IMR-90 (cell line): ENCODE measurements around the gene LOXL3. TPM values are rescaled to one million over a fixed set of nuclear protein-coding genes. Genes with fewer than 3 reads are reported as not detected.

Source experiments
- ATAC-seq: fragments of 200-7000 bp; cut with Tn5 transposase; 2 replicates; pipeline ENCODE4 v1.9.1; 2020; ENCODE audit warnings: low read depth, mild to moderate bottlenecking, moderate library complexity
- BruUV-seq: library from RNA; stranded (reverse); fragments of 400-500 nt; replicated peaks from 2 replicates; lab custom pipeline; 2021; lab: Mats Ljungman, UMichigan
- CTCF ChIA-PET: fragments of 300-600 bp; formaldehyde crosslinking; extraction: SDS; loops from one replicate; lab custom pipeline; 2021; ENCODE audit warnings: antibody characterized with exemption; lab: Yijun Ruan, JAX
- POLR2A ChIA-PET: fragments of 300-600 bp; sonication (Branson Sonifier 250); formaldehyde crosslinking; loops from one replicate; lab custom pipeline; 2022; ENCODE audit warnings: antibody characterized with exemption; ENCODE audit not compliant: unreplicated experiment; lab: Charles Lee
- DNase-seq: peaks from one replicate; pipeline ENCODE4 v3.0.0; 2013
- H2AFZ ChIP-seq: replicated peaks from 2 replicates; pipeline ENCODE3; 2013; ENCODE audit warnings: low read length, mild to moderate bottlenecking; ENCODE audit not compliant: poor library complexity
- H2AK5ac ChIP-seq: 2 replicates; pipeline ENCODE4 v1.6.1; 2013; ENCODE audit warnings: low read depth, low read length, inconsistent platforms
- H2AK9ac ChIP-seq: replicated peaks from 2 replicates; pipeline ENCODE3; 2013; ENCODE audit warnings: mild to moderate bottlenecking, low read depth, low read length, moderate library complexity; ENCODE audit not compliant: poor library complexity
- H2BK120ac ChIP-seq: 2 replicates; pipeline ENCODE4 v1.6.1; 2013; ENCODE audit warnings: low read depth, low read length, inconsistent platforms
- H2BK15ac ChIP-seq: 3 replicates; pipeline ENCODE4 v1.6.1; 2013; ENCODE audit warnings: low read depth, low read length, inconsistent platforms
- H2BK20ac ChIP-seq: 2 replicates; pipeline ENCODE4 v1.6.1; 2013; ENCODE audit warnings: low read depth, mild to moderate bottlenecking, inconsistent platforms, low read length, moderate library complexity
- H2BK5ac ChIP-seq: 2 replicates; pipeline ENCODE4 v1.6.1; 2013; ENCODE audit warnings: mild to moderate bottlenecking, low read depth, low read length, inconsistent platforms; ENCODE audit not compliant: poor library complexity, severe bottlenecking
- H3K14ac ChIP-seq: replicated peaks from 2 replicates; pipeline ENCODE4 v1.6.1; 2013; ENCODE audit warnings: low read depth, low read length, inconsistent platforms
- H3K18ac ChIP-seq: 2 replicates; pipeline ENCODE4 v1.6.1; 2013; ENCODE audit warnings: low read depth, low read length, control low read depth
- H3K23ac ChIP-seq: 2 replicates; pipeline ENCODE4 v1.6.1; 2013; ENCODE audit warnings: low read depth, low read length, inconsistent platforms
- H3K27ac ChIP-seq: 2 replicates; pipeline ENCODE4 v1.5.1; 2013; ENCODE audit warnings: mild to moderate bottlenecking, control low read depth, low read length; ENCODE audit not compliant: insufficient read depth
- H3K27me3 ChIP-seq: 2 replicates; pipeline ENCODE4 v1.6.1; 2013; ENCODE audit warnings: low read length; ENCODE audit not compliant: control insufficient read depth, insufficient read depth
- H3K36me3 ChIP-seq: 2 replicates; pipeline ENCODE4 v1.6.1; 2013; ENCODE audit warnings: low read length, mixed read lengths; ENCODE audit not compliant: control insufficient read depth, insufficient read depth
- H3K4ac ChIP-seq: 2 replicates; pipeline ENCODE4 v1.6.1; 2013; ENCODE audit warnings: low read depth, low read length, inconsistent platforms
- H3K4me1 ChIP-seq: 2 replicates; pipeline ENCODE4 v1.6.1; 2013; ENCODE audit warnings: low read length, mixed read lengths; ENCODE audit not compliant: control insufficient read depth, insufficient read depth
- H3K4me2 ChIP-seq: 2 replicates; pipeline ENCODE4 v1.6.1; 2013; ENCODE audit warnings: low read depth, mild to moderate bottlenecking, control low read depth, low read length, moderate library complexity
- H3K4me3 ChIP-seq: 2 replicates; pipeline ENCODE4 v1.5.1; 2013; ENCODE audit warnings: low read depth, mild to moderate bottlenecking, control low read depth, low read length, moderate library complexity; ENCODE audit not compliant: insufficient read depth
- H3K56ac ChIP-seq: 2 replicates; pipeline ENCODE4 v1.6.1; 2013; ENCODE audit warnings: low read length, inconsistent platforms; ENCODE audit not compliant: insufficient read depth; ENCODE audit errors: extremely low read depth
- H3K79me1 ChIP-seq, 2 experiments: 2 replicates each; pipeline ENCODE4 v1.6.1; 2013; ENCODE audit warnings: low read length in 2 of 2, inconsistent platforms in 1 of 2, low read depth in 1 of 2
- H3K9ac ChIP-seq: 2 replicates; pipeline ENCODE4 v1.6.1; 2013; ENCODE audit warnings: low read depth, low read length, control low read depth
- H3K9me1 ChIP-seq: 2 replicates; pipeline ENCODE4 v1.6.1; 2013; ENCODE audit warnings: low read length, inconsistent platforms; ENCODE audit not compliant: insufficient read depth
- H3K9me3 ChIP-seq: 2 replicates; pipeline ENCODE4 v1.6.1; 2013; ENCODE audit warnings: low read length; ENCODE audit not compliant: control insufficient read depth, insufficient read depth
- H4K20me1 ChIP-seq: 2 replicates; pipeline ENCODE4 v1.6.1; 2013; ENCODE audit warnings: low read length, inconsistent platforms; ENCODE audit not compliant: insufficient read depth
- H4K5ac ChIP-seq: 2 replicates; pipeline ENCODE4 v1.6.1; 2013; ENCODE audit warnings: mild to moderate bottlenecking, low read depth, low read length, control low read depth
- H4K8ac ChIP-seq, 2 experiments: 2 replicates each; pipeline ENCODE4 v1.6.1; 2013; ENCODE audit warnings: low read depth in 2 of 2, low read length in 2 of 2, control low read depth in 1 of 2, inconsistent platforms in 1 of 2
- H4K91ac ChIP-seq: 2 replicates; pipeline ENCODE4 v1.6.1; 2013; ENCODE audit warnings: low read depth, low read length, inconsistent platforms; ENCODE audit not compliant: insufficient read depth
- BHLHE40 ChIP-seq: fragments of 150-350 bp; IDR thresholded peaks from 2 replicates; pipeline ENCODE4 v1.6.1; 2016; ENCODE audit warnings: mild to moderate bottlenecking, low read depth, low read length
- CEBPB ChIP-seq: IDR thresholded peaks from 2 replicates; pipeline ENCODE4 v1.6.1; 2012; ENCODE audit warnings: low read depth, low read length, improper control_type of control experiment
- CHD1 ChIP-seq: IDR thresholded peaks from 2 replicates; pipeline ENCODE4 v1.6.1; 2012; ENCODE audit warnings: low read depth, low read length, improper control_type of control experiment
- CTCF ChIP-seq: conservative IDR thresholded peaks from 2 replicates; pipeline ENCODE4 v1.5.1; 2012; ENCODE audit warnings: mild to moderate bottlenecking, low read depth, low read length, improper control_type of control experiment
- ELK1 ChIP-seq: fragments of 150-350 bp; IDR thresholded peaks from 2 replicates; pipeline ENCODE4 v1.6.1; 2016; ENCODE audit warnings: low read depth, mild to moderate bottlenecking, low read length, moderate library complexity, borderline replicate concordance
- FOS ChIP-seq: fragments of 150-350 bp; IDR thresholded peaks from 2 replicates; pipeline ENCODE4 v1.6.1; 2016; ENCODE audit warnings: low read depth, low read length
- MAFK ChIP-seq: IDR thresholded peaks from 2 replicates; pipeline ENCODE4 v1.6.1; 2012; ENCODE audit warnings: low read depth, low read length, improper control_type of control experiment
- MAZ ChIP-seq: IDR thresholded peaks from 2 replicates; pipeline ENCODE4 v1.6.1; 2012; ENCODE audit warnings: low read depth, mild to moderate bottlenecking, low read length, improper control_type of control experiment, moderate library complexity, borderline replicate concordance
- MXI1 ChIP-seq: IDR thresholded peaks from 2 replicates; pipeline ENCODE4 v1.6.1; 2012; ENCODE audit warnings: low read depth, mild to moderate bottlenecking, low read length, moderate library complexity, borderline replicate concordance
- NFE2L2 ChIP-seq: fragments of 150-350 bp; IDR thresholded peaks from 2 replicates; pipeline ENCODE4 v1.6.1; 2016; ENCODE audit warnings: low read depth, mild to moderate bottlenecking, low read length
- POLR2A ChIP-seq: IDR thresholded peaks from 2 replicates; pipeline ENCODE4 v1.6.1; 2012; ENCODE audit warnings: mild to moderate bottlenecking, low read depth, low read length
- RAD21 ChIP-seq: IDR thresholded peaks from 2 replicates; pipeline ENCODE4 v1.6.1; 2012; ENCODE audit warnings: low read length, improper control_type of control experiment
- RCOR1 ChIP-seq: IDR thresholded peaks from 2 replicates; pipeline ENCODE4 v1.6.1; 2012; ENCODE audit warnings: mild to moderate bottlenecking, low read length, improper control_type of control experiment; ENCODE audit not compliant: insufficient replicate concordance
- RFX5 ChIP-seq: IDR thresholded peaks from 2 replicates; pipeline ENCODE4 v1.8.0; 2012; ENCODE audit warnings: low read depth, mild to moderate bottlenecking, low read length, moderate library complexity
- SMC3 ChIP-seq: fragments of 150-350 bp; IDR thresholded peaks from 2 replicates; pipeline ENCODE4 v1.6.1; 2016; ENCODE audit warnings: low read depth, mild to moderate bottlenecking, antibody characterized with exemption, low read length, moderate library complexity
- USF2 ChIP-seq: fragments of 150-350 bp; IDR thresholded peaks from 2 replicates; pipeline ENCODE4 v1.6.1; 2017; ENCODE audit warnings: mild to moderate bottlenecking, antibody characterized with exemption, low read length, low read depth
- WGBS, 2 experiments: methylation state at CpG; one replicate each; pipeline versions ENCODE4 v1.1.5 to v1.1.7; 2013; ENCODE audit warnings: missing lambda C conversion rate in 2 of 2; ENCODE audit not compliant: insufficient read length in 1 of 2; ENCODE audit errors: extremely low coverage in 2 of 2; 5-methylcytosine and 5-hydroxymethylcytosine counted together
- dilution Hi-C: fragments of 300-500 bp; cut with HindIII; formaldehyde crosslinking; loops from one replicate; pipeline ENCODE4 v1.14.3; 2018; ENCODE audit warnings: low sequenced_read_pairs; ENCODE audit not compliant: unreplicated experiment
- in situ Hi-C: fragments of 300-500 bp; cut with MboI; formaldehyde crosslinking; loops from 3 replicates; pipeline ENCODE4 v1.14.3; 2019; ENCODE audit warnings: low sequenced_read_pairs, inconsistent platforms, mixed read lengths
- intact Hi-C: fragments of 100-400 bp; cut with micrococcal nuclease; formaldehyde crosslinking; loops from 2 replicates; pipeline ENCODE4 v1.10.0; 2022
- polyA plus RNA-seq, 3 experiments: library from polyadenylated mRNA; depleted of rRNA; stranded (reverse); fragments of >200 nt; gene quantifications; 2 replicates each; pipeline ENCODE4 v1.2.3, GENCODE V29; 2012; ENCODE audit warnings: low replicate concordance in 1 of 3
- total RNA-seq: library from RNA; depleted of rRNA; stranded (reverse); fragments of >200 nt; gene quantifications from 2 replicates; pipeline ENCODE4 v1.2.3, GENCODE V29; 2012

Gene LOXL3
- total and polyA plus RNA-seq, 2 of the 4 experiments (the other 2 are of a cell fraction): 17.9 to 23.4 TPM

GRCh38 chr2:74569686-74570085 is 15.9 kb upstream of the LOXL3 start:
- H4K8ac ChIP-seq: no peak overlapping the region
- H3K27ac ChIP-seq: no peak overlapping the region
- no peak overlapping the region for H2BK15ac ChIP-seq
- no peak overlapping the region for H3K23ac ChIP-seq
- dilution Hi-C loops: no loop called here
- no peak overlapping the region; the same call in 1 of the 2 replicates for H4K91ac ChIP-seq
- no peaks in the 10 kb centered on the region for H3K27me3 ChIP-seq
- H2BK5ac ChIP-seq: peak overlapping the region; percentile 63
- no peak overlapping the region for H2AFZ ChIP-seq
- no peak overlapping the region for H3K9ac ChIP-seq
- no peak overlapping the region for H3K4me2 ChIP-seq
- H3K4me3 ChIP-seq: no peak overlapping the region
- ChIA-PET POLR2A (no interaction called here), CTCF (no interaction called here)
- H4K5ac ChIP-seq: no peak overlapping the region
- TF ChIP-seq RFX5: no peak
- TF ChIP-seq RCOR1: no peak
- no peak for TF ChIP-seq ELK1
- no peak for TF ChIP-seq MAFK
- no peak for TF ChIP-seq MXI1
- TF ChIP-seq CEBPB: no peak
- no peak for TF ChIP-seq POLR2A
- no peak for TF ChIP-seq BHLHE40
- TF ChIP-seq CTCF: no peak
- no peak for TF ChIP-seq SMC3
- TF ChIP-seq USF2: no peak
- no peak for TF ChIP-seq FOS
- TF ChIP-seq RAD21: no peak
- no peak for TF ChIP-seq CHD1
- TF ChIP-seq MAZ: no peak
- no peak for TF ChIP-seq NFE2L2
- no peaks in the 10 kb centered on the region for H4K20me1 ChIP-seq
- H3K36me3 ChIP-seq: no peaks in the 10 kb centered on the region
- in situ Hi-C loops: no loop called here
- 0 out of 2 replicates have a peak overlapping the region, but pooled peaks have one; percentile 10 for H3K4ac ChIP-seq
- DNase-seq: no peak
- no CpG with 5 or more reads among the region's 1 CpG for WGBS, 2 experiments
- H2AK9ac ChIP-seq: no peak overlapping the region
- peak overlapping the region; percentile 72 for H2AK5ac ChIP-seq
- peaks cover 17% of the 10 kb centered on the region for H3K9me1 ChIP-seq
- no peak overlapping the region for H3K14ac ChIP-seq
- H3K79me1 ChIP-seq: no peaks in the 10 kb centered on the region
- peak overlapping the region; percentile 19; the same call in 1 of the 2 replicates for H2BK120ac ChIP-seq
- H3K18ac ChIP-seq: no peak overlapping the region; the same call in 1 of the 2 replicates
- intact Hi-C loops: no loop called here
- H3K9me3 ChIP-seq: no peaks in the 10 kb centered on the region
- no peak for ATAC-seq
- H3K56ac ChIP-seq: no peak overlapping the region
- peaks cover 13% of the 10 kb centered on the region for H3K4me1 ChIP-seq
- BruUV-seq: no TSS peak
- H2BK20ac ChIP-seq: no peak overlapping the region
